Vagina (tissue), 2 donors: ENCODE measurements around the gene ADCY5.

Source experiments
- POLR2A ChIP-seq, 2 donors: fragments of 450-650 bp; IDR thresholded peaks; one replicate each; pipeline ENCODE4 v1.6.1; 2017; ENCODE audit warnings: antibody characterized with exemption in 2 of 2, mild to moderate bottlenecking in 2 of 2, moderate library complexity in 2 of 2
- POLR2AphosphoS5 ChIP-seq, 2 donors: sonication (generic); formaldehyde crosslinking; IDR thresholded peaks; one replicate each; pipeline ENCODE4 v1.9.0; 2017; ENCODE audit warnings: antibody characterized with exemption in 2 of 2, mild to moderate bottlenecking in 2 of 2, low read depth in 1 of 2; ENCODE audit not compliant: insufficient read depth in 1 of 2
- TF ChIP-seq, protein P1 (sequence below), 3 experiments: fragments of 450-650 bp in 2 of 3; fragments of 200-600 bp in 1 of 3; sonication (generic) in 1 of 3; IDR thresholded peaks; one replicate each; pipeline ENCODE4 v1.5.1; 2017 to 2019; ENCODE audit warnings: antibody characterized with exemption in 3 of 3, mild to moderate bottlenecking in 2 of 3, moderate library complexity in 2 of 3

DNA sequence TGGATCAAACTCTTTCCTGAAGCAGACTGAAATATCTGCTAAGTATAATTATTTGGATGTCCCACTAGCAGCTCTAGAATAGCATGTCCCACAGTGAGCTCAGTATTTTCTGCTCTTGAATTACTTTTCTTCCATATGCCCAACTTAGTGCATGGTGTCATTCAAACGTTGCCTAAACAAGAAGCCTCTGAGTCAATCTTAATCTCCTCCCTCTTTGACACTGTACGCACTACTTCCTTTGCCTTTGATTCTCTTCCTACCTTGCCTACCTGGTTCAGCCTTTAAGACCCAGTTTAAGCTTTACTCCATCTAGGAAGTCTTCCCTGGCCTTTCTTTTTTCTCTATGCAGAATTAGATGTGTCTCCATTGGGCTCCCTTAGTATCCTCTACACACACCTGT lies 192.6 kb downstream of the ADCY5 start:
- TF ChIP-seq, protein P1, sequence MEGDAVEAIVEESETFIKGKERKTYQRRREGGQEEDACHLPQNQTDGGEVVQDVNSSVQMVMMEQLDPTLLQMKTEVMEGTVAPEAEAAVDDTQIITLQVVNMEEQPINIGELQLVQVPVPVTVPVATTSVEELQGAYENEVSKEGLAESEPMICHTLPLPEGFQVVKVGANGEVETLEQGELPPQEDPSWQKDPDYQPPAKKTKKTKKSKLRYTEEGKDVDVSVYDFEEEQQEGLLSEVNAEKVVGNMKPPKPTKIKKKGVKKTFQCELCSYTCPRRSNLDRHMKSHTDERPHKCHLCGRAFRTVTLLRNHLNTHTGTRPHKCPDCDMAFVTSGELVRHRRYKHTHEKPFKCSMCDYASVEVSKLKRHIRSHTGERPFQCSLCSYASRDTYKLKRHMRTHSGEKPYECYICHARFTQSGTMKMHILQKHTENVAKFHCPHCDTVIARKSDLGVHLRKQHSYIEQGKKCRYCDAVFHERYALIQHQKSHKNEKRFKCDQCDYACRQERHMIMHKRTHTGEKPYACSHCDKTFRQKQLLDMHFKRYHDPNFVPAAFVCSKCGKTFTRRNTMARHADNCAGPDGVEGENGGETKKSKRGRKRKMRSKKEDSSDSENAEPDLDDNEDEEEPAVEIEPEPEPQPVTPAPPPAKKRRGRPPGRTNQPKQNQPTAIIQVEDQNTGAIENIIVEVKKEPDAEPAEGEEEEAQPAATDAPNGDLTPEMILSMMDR (IDR thresholded peaks at IDR 0.05) = no peak
- TF ChIP-seq POLR2AphosphoS5 (IDR thresholded peaks at IDR 0.05; ENCODE audit: insufficient read depth in 1 of 2, low read depth in 1 of 2) (no peak), POLR2A (IDR thresholded peaks at IDR 0.05) (no peak)
